WTC11 (cell line): Measurements from ENCODE around the gene HNRNPA0.

Experiments used
- CREM ChIP-seq: sonication (generic); formaldehyde crosslinking; IDR thresholded peaks from 2 replicates; pipeline ENCODE4 v1.8.1; 2022; ENCODE audit warnings: mild to moderate bottlenecking, missing genetic modification reagents, moderate library complexity
- TF ChIP-seq, protein P1 (sequence below): fragments of 200-600 bp; IDR thresholded peaks from 2 replicates; pipeline ENCODE4 v1.8.0; 2022; ENCODE audit warnings: antibody characterized with exemption
- TF ChIP-seq, protein P2 (sequence below): sonication (generic); formaldehyde crosslinking; IDR thresholded peaks from 2 replicates; pipeline ENCODE4 v1.8.0; 2022; ENCODE audit warnings: mild to moderate bottlenecking, missing genetic modification reagents

DNA sequence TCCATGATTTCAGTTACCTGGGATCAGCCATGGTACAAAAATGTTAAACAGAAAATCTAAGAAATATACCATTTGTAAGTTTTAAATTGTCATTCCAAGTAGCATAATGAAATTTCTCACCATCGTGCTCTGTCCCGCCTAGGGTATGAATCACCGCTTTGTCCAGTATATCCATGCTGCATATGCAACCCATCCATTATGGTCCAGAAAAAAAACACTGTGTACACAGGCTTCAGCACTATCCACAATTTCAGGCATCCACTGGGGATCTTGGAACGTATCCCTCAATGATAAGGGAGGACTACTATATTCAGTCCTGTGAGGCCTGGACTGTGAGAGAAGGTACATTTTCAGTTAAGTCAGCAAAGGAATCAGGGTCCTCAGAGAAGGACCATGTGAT, 37.6 kb upstream of the HNRNPA0 start:
- TF ChIP-seq, protein P1, sequence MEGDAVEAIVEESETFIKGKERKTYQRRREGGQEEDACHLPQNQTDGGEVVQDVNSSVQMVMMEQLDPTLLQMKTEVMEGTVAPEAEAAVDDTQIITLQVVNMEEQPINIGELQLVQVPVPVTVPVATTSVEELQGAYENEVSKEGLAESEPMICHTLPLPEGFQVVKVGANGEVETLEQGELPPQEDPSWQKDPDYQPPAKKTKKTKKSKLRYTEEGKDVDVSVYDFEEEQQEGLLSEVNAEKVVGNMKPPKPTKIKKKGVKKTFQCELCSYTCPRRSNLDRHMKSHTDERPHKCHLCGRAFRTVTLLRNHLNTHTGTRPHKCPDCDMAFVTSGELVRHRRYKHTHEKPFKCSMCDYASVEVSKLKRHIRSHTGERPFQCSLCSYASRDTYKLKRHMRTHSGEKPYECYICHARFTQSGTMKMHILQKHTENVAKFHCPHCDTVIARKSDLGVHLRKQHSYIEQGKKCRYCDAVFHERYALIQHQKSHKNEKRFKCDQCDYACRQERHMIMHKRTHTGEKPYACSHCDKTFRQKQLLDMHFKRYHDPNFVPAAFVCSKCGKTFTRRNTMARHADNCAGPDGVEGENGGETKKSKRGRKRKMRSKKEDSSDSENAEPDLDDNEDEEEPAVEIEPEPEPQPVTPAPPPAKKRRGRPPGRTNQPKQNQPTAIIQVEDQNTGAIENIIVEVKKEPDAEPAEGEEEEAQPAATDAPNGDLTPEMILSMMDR, result no peak
- TF ChIP-seq CREM (CRISPR knock-in tag), result no peak
- TF ChIP-seq, protein P2, sequence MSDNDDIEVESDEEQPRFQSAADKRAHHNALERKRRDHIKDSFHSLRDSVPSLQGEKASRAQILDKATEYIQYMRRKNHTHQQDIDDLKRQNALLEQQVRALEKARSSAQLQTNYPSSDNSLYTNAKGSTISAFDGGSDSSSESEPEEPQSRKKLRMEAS (CRISPR knock-in tag), result no peak
